Rectal smooth muscle tissue (tissue), 1 donor: Measurements from ENCODE around the gene CPTP.

ENCODE experiments used
- H3K27ac ChIP-seq: one replicate; pipeline ENCODE4 v1.7.0; 2013; ENCODE audit warnings: low read depth, low read length, inconsistent platforms
- H3K27me3 ChIP-seq: one replicate; pipeline ENCODE4 v1.7.0; 2013; ENCODE audit warnings: low read length; ENCODE audit not compliant: control insufficient read depth, insufficient read depth
- H3K36me3 ChIP-seq: one replicate; pipeline ENCODE4 v1.7.0; 2013; ENCODE audit warnings: low read length; ENCODE audit not compliant: control insufficient read depth, insufficient read depth
- H3K4me1 ChIP-seq: one replicate; pipeline ENCODE4 v1.7.0; 2013; ENCODE audit warnings: low read length; ENCODE audit not compliant: control insufficient read depth, insufficient read depth
- H3K4me3 ChIP-seq: one replicate; pipeline ENCODE4 v1.7.0; 2013; ENCODE audit warnings: low read length
- H3K9ac ChIP-seq: one replicate; pipeline ENCODE4 v1.7.0; 2013; ENCODE audit warnings: low read length

CPTP gene

GRCh38 chr1:1340791-1341548 lies 16.4 kb downstream of the CPTP start:
- H3K36me3 ChIP-seq: peaks cover 20% of the 10 kb centered on the region
- H3K9ac ChIP-seq: no peak overlapping the region
- H3K4me1 ChIP-seq: peaks cover 4% of the 10 kb centered on the region
- H3K4me3 ChIP-seq: no peak overlapping the region
- H3K27me3 ChIP-seq: no peaks in the 10 kb centered on the region
- H3K27ac ChIP-seq: no peak overlapping the region

GRCh38 chr1:1341549-1342021 lies 17.0 kb downstream of the CPTP start:
- Histone ChIP-seq H3K9ac (no peak overlapping the region), H3K4me3 (no peak overlapping the region), H3K27me3 (no peaks in the 10 kb centered on the region), H3K27ac (no peak overlapping the region), H3K4me1 (peaks cover 9% of the 10 kb centered on the region), H3K36me3 (peaks cover 20% of the 10 kb centered on the region)

GRCh38 chr1:1342061-1342562 lies 17.5 kb downstream of the CPTP start:
- no peak overlapping the region for H3K4me3 ChIP-seq

GRCh38 chr1:1342584-1343115 lies 18.0 kb downstream of the CPTP start:
- no peak overlapping the region for H3K4me3 ChIP-seq
- H3K27ac ChIP-seq: no peak overlapping the region
- no peaks in the 10 kb centered on the region for H3K27me3 ChIP-seq
- H3K9ac ChIP-seq: no peak overlapping the region
- peaks cover 20% of the 10 kb centered on the region for H3K36me3 ChIP-seq
- peaks cover 13% of the 10 kb centered on the region for H3K4me1 ChIP-seq

More at GRCh38 chr1:1342061-1342562, 17.5 kb downstream of the CPTP start:
- no peak overlapping the region for H3K27ac ChIP-seq
- peaks cover 20% of the 10 kb centered on the region for H3K36me3 ChIP-seq
- peaks cover 11% of the 10 kb centered on the region for H3K4me1 ChIP-seq
- no peaks in the 10 kb centered on the region for H3K27me3 ChIP-seq
- no peak overlapping the region for H3K9ac ChIP-seq

- Histone ChIP-seq H3K4me3 (no peak overlapping the region), H3K27ac (no peak overlapping the region), H3K9ac (no peak overlapping the region), H3K27me3 (no peaks in the 10 kb centered on the region), H3K36me3 (peaks cover 16% of the 10 kb centered on the region), H3K4me1 (peaks cover 19% of the 10 kb centered on the region)
These were observed 19.3 kb downstream of the CPTP start for GRCh38 chr1:1343811-1344421.

- Histone ChIP-seq H3K4me1 (peaks cover 19% of the 10 kb centered on the region), H3K27ac (no peak overlapping the region), H3K4me3 (no peak overlapping the region), H3K27me3 (no peaks in the 10 kb centered on the region), H3K36me3 (peaks cover 14% of the 10 kb centered on the region), H3K9ac (no peak overlapping the region)
These were observed 20.2 kb downstream of the CPTP start for GRCh38 chr1:1344655-1345361.

GRCh38 chr1:1345384-1345783 lies 20.8 kb downstream of the CPTP start:
- peaks cover 19% of the 10 kb centered on the region for H3K4me1 ChIP-seq
- peaks cover 14% of the 10 kb centered on the region for H3K36me3 ChIP-seq
- no peak overlapping the region for H3K27ac ChIP-seq

GRCh38 chr1:1345860-1346500 lies 21.4 kb downstream of the CPTP start:
- H3K27ac ChIP-seq: no peak overlapping the region
- peaks cover 19% of the 10 kb centered on the region for H3K4me1 ChIP-seq
- no peak overlapping the region for H3K9ac ChIP-seq
- H3K4me3 ChIP-seq: no peak overlapping the region
- no peaks in the 10 kb centered on the region for H3K27me3 ChIP-seq
- peaks cover 8% of the 10 kb centered on the region for H3K36me3 ChIP-seq

More at GRCh38 chr1:1345384-1345783, 20.8 kb downstream of the CPTP start:
- no peak overlapping the region for H3K4me3 ChIP-seq
- H3K9ac ChIP-seq: no peak overlapping the region
- H3K27me3 ChIP-seq: no peaks in the 10 kb centered on the region

- Histone ChIP-seq H3K9ac (no peak overlapping the region), H3K36me3 (peaks cover 3% of the 10 kb centered on the region), H3K27ac (no peak overlapping the region), H3K27me3 (no peaks in the 10 kb centered on the region), H3K4me1 (peaks cover 19% of the 10 kb centered on the region), H3K4me3 (no peak overlapping the region)
These were observed 21.9 kb downstream of the CPTP start for GRCh38 chr1:1346501-1346890.

- no peaks in the 10 kb centered on the region for H3K27me3 ChIP-seq
- peaks cover 19% of the 10 kb centered on the region for H3K4me1 ChIP-seq
- no peaks in the 10 kb centered on the region for H3K36me3 ChIP-seq
- no peak overlapping the region for H3K9ac ChIP-seq
- no peak overlapping the region for H3K27ac ChIP-seq
- H3K4me3 ChIP-seq: peak overlapping the region; percentile 93
These were observed 22.5 kb downstream of the CPTP start for GRCh38 chr1:1347026-1347595.

- H3K27ac ChIP-seq: peak overlapping the region; percentile 55
- peak overlapping the region; percentile 73 for H3K9ac ChIP-seq
- H3K36me3 ChIP-seq: no peaks in the 10 kb centered on the region
- H3K4me3 ChIP-seq: peak overlapping the region; percentile 93
- H3K27me3 ChIP-seq: peaks cover under 1% of the 10 kb centered on the region
- peaks cover 19% of the 10 kb centered on the region for H3K4me1 ChIP-seq
These were observed 23.2 kb downstream of the CPTP start for GRCh38 chr1:1347663-1348419.
